HepG2 (cell line): Measurements from ENCODE around the gene HTR7. TPM values are rescaled to one million over a fixed set of nuclear protein-coding genes. Genes with fewer than 3 reads are reported as not detected.
"Not testable (repeated sequence)": the region's sequence is repeated elsewhere in the genome, so short reads cannot be mapped to it uniquely, and the experiment has no call there.

Experiments used
- ATAC-seq: fragments of 200-7000 bp; cut with Tn5 transposase; 3 replicates; pipeline ENCODE4 v1.9.1; 2020; ENCODE audit warnings: mild to moderate bottlenecking, moderate library complexity
- BruUV-seq: library from RNA; stranded (reverse); fragments of 400-500 nt; replicated peaks from 2 replicates; lab custom pipeline; 2021; lab: Mats Ljungman, UMichigan
- CTCF ChIA-PET: fragments of 300-600 bp; formaldehyde crosslinking; extraction: SDS; loops from one replicate; lab custom pipeline; 2021; ENCODE audit warnings: low total read pairs, inconsistent platforms, low intra/inter-chr PET ratio; lab: Yijun Ruan, JAX
- POLR2A ChIA-PET: fragments of 350-600 bp; sonication (Branson Sonifier 250); formaldehyde crosslinking; loops from one replicate; lab custom pipeline; 2020; ENCODE audit warnings: antibody characterized with exemption, inconsistent platforms; lab: Yijun Ruan, JAX
- DNase-seq: peaks from one replicate; pipeline ENCODE4 v3.0.0-alpha.2; 2015; ENCODE audit warnings: low spot score
- FAIRE-seq: peaks from 3 replicates; lab custom pipeline; 2011; peaks lifted over from hg19 to GRCh38; lab: Jason Lieb, UNC
- H2AFZ ChIP-seq: one replicate; pipeline ENCODE4 v1.6.1; 2011; ENCODE audit warnings: low read length, inconsistent platforms
- H3K27ac ChIP-seq: fragments of 300-600 bp; 3 replicates; pipeline ENCODE4 v1.8.0; 2011; ENCODE audit warnings: mixed run types, mild to moderate bottlenecking, mixed read lengths, low read length, inconsistent platforms; ENCODE audit not compliant: insufficient read depth; ENCODE audit errors: extremely low read length
- H3K27me3 ChIP-seq, 2 experiments: fragments of 200-600 bp in 1 of 2; 2 replicates in 1 of 2; 3 replicates in 1 of 2; pipeline versions ENCODE4 v1.6.0 to v1.8.0; 2011; ENCODE audit warnings: low read length in 2 of 2, mild to moderate bottlenecking in 2 of 2, moderate library complexity in 2 of 2, inconsistent platforms in 1 of 2; ENCODE audit not compliant: insufficient read depth in 2 of 2, control insufficient read depth in 1 of 2
- H3K36me3 ChIP-seq, 2 experiments: fragments of 200-600 bp in 1 of 2; replicated peaks in 1 of 2; 2 replicates in 1 of 2; 3 replicates in 1 of 2; pipeline versions ENCODE4 v1.5.1 to v1.8.0; 2011; ENCODE audit warnings: low read length in 2 of 2, inconsistent platforms in 1 of 2; ENCODE audit not compliant: insufficient read depth in 2 of 2, control insufficient read depth in 1 of 2
- H3K4me1 ChIP-seq: 2 replicates; pipeline ENCODE4 v1.5.1; 2012; ENCODE audit warnings: low read length, inconsistent platforms; ENCODE audit not compliant: insufficient read depth
- H3K4me2 ChIP-seq: 2 replicates; pipeline ENCODE4 v1.6.0; 2011; ENCODE audit warnings: low read depth, low read length, inconsistent platforms
- H3K4me3 ChIP-seq, 3 experiments: fragments of 200-600 bp in 1 of 3; sonication (generic), shearing (Covaris generic) in 1 of 3; replicated peaks in 1 of 3; 2 replicates each; pipeline ENCODE4 v1.5.1; 2011 to 2016; ENCODE audit warnings: low read length in 3 of 3, inconsistent platforms in 2 of 3, low read depth in 2 of 3, mild to moderate bottlenecking in 2 of 3, control low read depth in 1 of 3, mixed read lengths in 1 of 3; ENCODE audit not compliant: insufficient read depth in 1 of 3
- H3K79me2 ChIP-seq: one replicate; pipeline ENCODE4 v1.6.1; 2011; ENCODE audit warnings: low read length, inconsistent platforms; ENCODE audit not compliant: insufficient read depth
- H3K9ac ChIP-seq: 2 replicates; pipeline ENCODE4 v1.6.0; 2011; ENCODE audit warnings: mild to moderate bottlenecking, low read depth, low read length, inconsistent platforms; ENCODE audit not compliant: insufficient read depth
- H3K9me3 ChIP-seq: 2 replicates; pipeline ENCODE4 v1.5.1; 2012; ENCODE audit warnings: mild to moderate bottlenecking, low read length
- H4K20me1 ChIP-seq: 2 replicates; pipeline ENCODE4 v1.6.0; 2011; ENCODE audit warnings: inconsistent platforms, mild to moderate bottlenecking, low read length, moderate library complexity; ENCODE audit not compliant: insufficient read depth
- HDAC6 ChIP-seq: fragments of 200-600 bp; sonication (generic); IDR thresholded peaks from 2 replicates; pipeline ENCODE4 v1.7.0; 2017; ENCODE audit warnings: mild to moderate bottlenecking, antibody characterized with exemption, low read length, low read depth
- KDM4B ChIP-seq: sonication (generic); formaldehyde crosslinking; IDR thresholded peaks from 2 replicates; pipeline ENCODE4 v1.4.0; 2020; ENCODE audit warnings: missing genetic modification reagents
- KLF6 ChIP-seq: IDR thresholded peaks from 2 replicates; pipeline ENCODE4 v1.8.0; 2016; ENCODE audit warnings: missing biosample characterization, missing genetic modification reagents
- ZFP41 ChIP-seq: sonication (generic); formaldehyde crosslinking; IDR thresholded peaks from 2 replicates; pipeline ENCODE4 v1.4.0; 2020; ENCODE audit warnings: mild to moderate bottlenecking, missing genetic modification reagents, borderline replicate concordance
- ZNF646 ChIP-seq: sonication (generic); formaldehyde crosslinking; IDR thresholded peaks from 2 replicates; pipeline ENCODE4 v1.9.0; 2021; ENCODE audit warnings: mild to moderate bottlenecking, missing genetic modification reagents
- whole genome bisulfite sequencing: methylation state at CpG from one replicate; pipeline ENCODE4 v1.1.6; 2017; ENCODE audit warnings: low lambda C conversion rate; 5-methylcytosine and 5-hydroxymethylcytosine counted together
- in situ Hi-C: cut with HindIII; loops from 2 replicates; pipeline ENCODE4 v1.10.0; 2017; ENCODE audit warnings: low pct_unique_long_range_greater_than_20kb; ENCODE audit not compliant: extremely low pct_ligation_motif_present
- intact Hi-C: fragments of 100-400 bp; cut with micrococcal nuclease; formaldehyde crosslinking; loops from one replicate; pipeline ENCODE4 v1.10.0; 2022; ENCODE audit not compliant: unreplicated experiment
- polyA plus RNA-seq, 8 experiments: library from polyadenylated mRNA; depleted of rRNA in 3 of 8; stranded (reverse) in 7 of 8; unstranded in 1 of 8; fragments of >200 nt; fragmentation: Illumina TruSeq in 4 of 8; extraction: Trizol in 4 of 8; gene quantifications; 2 replicates each; pipeline versions ENCODE4 v1.2.1 to v1.2.3, GENCODE V29; 2011 to 2016; ENCODE audit warnings: low read depth in 4 of 8, missing spikeins in 1 of 8, mixed read lengths in 1 of 8; ENCODE audit not compliant: insufficient read depth in 1 of 8
- total RNA-seq, 5 experiments: library from RNA; depleted of rRNA; stranded (reverse); fragments of >200 nt; fragmentation: Illumina TruSeq; extraction: Trizol; gene quantifications; 2 replicates each; pipeline ENCODE4 v1.2.3, GENCODE V29; 2016; ENCODE audit warnings: low read depth in 1 of 5
- TF ChIP-seq, protein P1 (sequence below): sonication (generic); formaldehyde crosslinking; IDR thresholded peaks from 2 replicates; pipeline ENCODE4 v1.4.0; 2020; ENCODE audit warnings: missing genetic modification reagents, mild to moderate bottlenecking, borderline replicate concordance
- TF ChIP-seq, protein P2 (sequence below): sonication (generic); formaldehyde crosslinking; IDR thresholded peaks from 2 replicates; pipeline ENCODE4 v1.4.0; 2020; ENCODE audit warnings: missing genetic modification reagents

HTR7 gene
- total and polyA plus RNA-seq, 2 of the 13 experiments (the other 11 are each of a cell fraction or from before 2014, with no cell fraction given): 0.04 TPM; not detected in 1

- no peak for TF ChIP-seq KLF6 (CRISPR knock-in tag)
- no peak for TF ChIP-seq HDAC6
These were observed 48.1 kb upstream of the HTR7 start (continued) for GRCh38 chr10:90905925-90906324.

DNA sequence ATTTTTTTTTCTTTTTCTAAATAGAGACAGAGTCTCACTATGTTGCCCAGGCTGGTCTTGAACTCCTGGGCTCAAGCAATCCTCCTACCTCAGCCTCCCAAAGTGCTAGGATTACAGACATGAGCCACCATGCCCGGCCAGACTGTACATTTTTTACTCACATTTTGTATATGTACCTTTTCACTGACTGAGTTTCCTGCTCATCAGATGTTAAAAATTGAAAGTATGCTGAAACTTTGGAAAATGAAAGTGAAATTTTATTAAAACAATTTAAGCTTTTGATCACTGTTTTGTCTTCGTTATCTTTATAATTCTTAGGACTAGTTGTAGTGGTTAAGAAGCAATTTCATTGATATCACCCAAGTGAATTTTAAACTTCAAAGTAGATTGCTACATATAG lies 39.1 kb upstream of the HTR7 start:
- peaks cover 7 to 51% of the 10 kb centered on the region in 2 experiments for H3K36me3 ChIP-seq
- WGBS: 96% methylated on average over 2 of the region's 2 CpGs
- CTCF ChIA-PET, H3K4me1 ChIP-seq, ATAC-seq, BruUV-seq, H3K9me3 ChIP-seq, H4K20me1 ChIP-seq, H2AFZ ChIP-seq, H3K4me3 ChIP-seq, POLR2A ChIA-PET, H3K9ac ChIP-seq, intact Hi-C loops, H3K27ac ChIP-seq, FAIRE-seq, H3K79me2 ChIP-seq, H3K4me2 ChIP-seq, DNase-seq, H3K27me3 ChIP-seq: not testable (repeated sequence)
- in situ Hi-C loops: loop anchor here (25.0 kb wide), 1 partner anchor 490 kb away; no protein-coding TSS in a partner anchor

GRCh38 chr10:90893190-90893589 lies 35.4 kb upstream of the HTR7 start:
- CTCF ChIA-PET: no interaction called here
- FAIRE-seq (no peak), DNase-seq (no peak), ATAC-seq (no peak)
- Histone ChIP-seq H3K9me3 (no peaks in the 10 kb centered on the region), H3K27me3 (no peaks in the 10 kb centered on the region), H2AFZ (no peak overlapping the region), H3K36me3 (peaks cover 9 to 70% of the 10 kb centered on the region in 2 experiments), H3K79me2 (no peaks in the 10 kb centered on the region), H3K4me2 (no peak overlapping the region), H3K4me1 (no peaks in the 10 kb centered on the region), H3K9ac (no peak overlapping the region), H3K27ac (no peak overlapping the region), H3K4me3 (no peak overlapping the region), H4K20me1 (no peaks in the 10 kb centered on the region)
- POLR2A ChIA-PET: no interaction called here
- 90% methylated on average over 3 of the region's 3 CpGs for WGBS
- in situ Hi-C loops: loop anchor here (25.0 kb wide), 1 partner anchor 494 kb away; no protein-coding TSS in a partner anchor
- no TSS peak for BruUV-seq
- intact Hi-C loops: no loop called here
- TF ChIP-seq, protein P1, sequence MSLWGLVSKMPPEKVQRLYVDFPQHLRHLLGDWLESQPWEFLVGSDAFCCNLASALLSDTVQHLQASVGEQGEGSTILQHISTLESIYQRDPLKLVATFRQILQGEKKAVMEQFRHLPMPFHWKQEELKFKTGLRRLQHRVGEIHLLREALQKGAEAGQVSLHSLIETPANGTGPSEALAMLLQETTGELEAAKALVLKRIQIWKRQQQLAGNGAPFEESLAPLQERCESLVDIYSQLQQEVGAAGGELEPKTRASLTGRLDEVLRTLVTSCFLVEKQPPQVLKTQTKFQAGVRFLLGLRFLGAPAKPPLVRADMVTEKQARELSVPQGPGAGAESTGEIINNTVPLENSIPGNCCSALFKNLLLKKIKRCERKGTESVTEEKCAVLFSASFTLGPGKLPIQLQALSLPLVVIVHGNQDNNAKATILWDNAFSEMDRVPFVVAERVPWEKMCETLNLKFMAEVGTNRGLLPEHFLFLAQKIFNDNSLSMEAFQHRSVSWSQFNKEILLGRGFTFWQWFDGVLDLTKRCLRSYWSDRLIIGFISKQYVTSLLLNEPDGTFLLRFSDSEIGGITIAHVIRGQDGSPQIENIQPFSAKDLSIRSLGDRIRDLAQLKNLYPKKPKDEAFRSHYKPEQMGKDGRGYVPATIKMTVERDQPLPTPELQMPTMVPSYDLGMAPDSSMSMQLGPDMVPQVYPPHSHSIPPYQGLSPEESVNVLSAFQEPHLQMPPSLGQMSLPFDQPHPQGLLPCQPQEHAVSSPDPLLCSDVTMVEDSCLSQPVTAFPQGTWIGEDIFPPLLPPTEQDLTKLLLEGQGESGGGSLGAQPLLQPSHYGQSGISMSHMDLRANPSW: no peak
- TF ChIP-seq, protein P2, sequence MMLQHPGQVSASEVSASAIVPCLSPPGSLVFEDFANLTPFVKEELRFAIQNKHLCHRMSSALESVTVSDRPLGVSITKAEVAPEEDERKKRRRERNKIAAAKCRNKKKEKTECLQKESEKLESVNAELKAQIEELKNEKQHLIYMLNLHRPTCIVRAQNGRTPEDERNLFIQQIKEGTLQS (CRISPR knock-in tag): no peak
- TF ChIP-seq ZNF646 (CRISPR knock-in tag) (no peak), ZFP41 (CRISPR knock-in tag) (no peak), KDM4B (CRISPR knock-in tag) (no peak)
